Effector memory CD4-positive, alpha-beta T cell (primary cell): ENCODE measurements around the gene FBLN2.

Experiments
- DNase-seq, 3 donors: peaks; one replicate each; pipeline ENCODE4 v3.0.0-alpha.2; 2020
- H3K27ac ChIP-seq: 2 replicates; pipeline ENCODE4 v1.7.0; 2013; ENCODE audit warnings: mild to moderate bottlenecking, low read length, moderate library complexity; ENCODE audit not compliant: insufficient read depth, poor library complexity, severe bottlenecking
- H3K27me3 ChIP-seq: replicated peaks from 2 replicates; pipeline ENCODE4 v1.7.0; 2013; ENCODE audit warnings: mild to moderate bottlenecking, low read length; ENCODE audit not compliant: insufficient read depth, control insufficient read depth, poor library complexity, severe bottlenecking
- H3K36me3 ChIP-seq: 2 replicates; pipeline ENCODE4 v1.7.0; 2013; ENCODE audit warnings: mild to moderate bottlenecking, low read length, moderate library complexity; ENCODE audit not compliant: control insufficient read depth, insufficient read depth
- H3K4me1 ChIP-seq: 2 replicates; pipeline ENCODE4 v1.7.0; 2013; ENCODE audit warnings: low read length, mild to moderate bottlenecking; ENCODE audit not compliant: control insufficient read depth, insufficient read depth, poor library complexity, severe bottlenecking
- H3K4me3 ChIP-seq: 2 replicates; pipeline ENCODE4 v1.7.0; 2013; ENCODE audit warnings: low read length, low read depth, mild to moderate bottlenecking; ENCODE audit not compliant: insufficient read depth, poor library complexity, severe bottlenecking
- H3K9me3 ChIP-seq: 2 replicates; pipeline ENCODE4 v1.7.0; 2013; ENCODE audit warnings: mild to moderate bottlenecking, low read length, moderate library complexity; ENCODE audit not compliant: control insufficient read depth

Gene FBLN2

GRCh38 chr3:13628841-13629551 is 80.1 kb downstream of the FBLN2 start:
- Histone ChIP-seq H3K4me3 (no peak overlapping the region), H3K36me3 (no peaks in the 10 kb centered on the region), H3K9me3 (no peaks in the 10 kb centered on the region), H3K4me1 (no peaks in the 10 kb centered on the region), H3K27ac (no peak overlapping the region), H3K27me3 (no peaks in the 10 kb centered on the region)
- DNase-seq = no peak

GRCh38 chr3:13629644-13630043 is 80.7 kb downstream of the FBLN2 start:
- DNase-seq = no peak
- H3K27ac ChIP-seq = no peak overlapping the region
- no peaks in the 10 kb centered on the region for H3K9me3 ChIP-seq
- no peaks in the 10 kb centered on the region for H3K36me3 ChIP-seq
- no peak overlapping the region for H3K4me3 ChIP-seq
- H3K4me1 ChIP-seq = no peaks in the 10 kb centered on the region
- no peaks in the 10 kb centered on the region for H3K27me3 ChIP-seq

- Histone ChIP-seq H3K4me3 (no peak overlapping the region), H3K4me1 (no peaks in the 10 kb centered on the region), H3K9me3 (no peaks in the 10 kb centered on the region), H3K27ac (no peak overlapping the region), H3K27me3 (no peaks in the 10 kb centered on the region), H3K36me3 (no peaks in the 10 kb centered on the region)
- no peak for DNase-seq
These were observed 82.3 kb downstream of the FBLN2 start for GRCh38 chr3:13631256-13631655.

- no peaks in the 10 kb centered on the region for H3K4me1 ChIP-seq
- no peaks in the 10 kb centered on the region for H3K36me3 ChIP-seq
- H3K9me3 ChIP-seq = no peaks in the 10 kb centered on the region
- no peaks in the 10 kb centered on the region for H3K27me3 ChIP-seq
- H3K27ac ChIP-seq = no peak overlapping the region
- H3K4me3 ChIP-seq = no peak overlapping the region
- DNase-seq = no peak
These were observed 84.3 kb downstream of the FBLN2 start for GRCh38 chr3:13633176-13633575.

- no peaks in the 10 kb centered on the region for H3K36me3 ChIP-seq
- H3K9me3 ChIP-seq = no peaks in the 10 kb centered on the region
- no peak overlapping the region for H3K27ac ChIP-seq
- no peaks in the 10 kb centered on the region for H3K4me1 ChIP-seq
- H3K27me3 ChIP-seq = no peaks in the 10 kb centered on the region
- H3K4me3 ChIP-seq = no peak overlapping the region
- DNase-seq = no peak
These were observed 85.2 kb downstream of the FBLN2 start for GRCh38 chr3:13634151-13634550.

GRCh38 chr3:13634615-13635014 is 85.7 kb downstream of the FBLN2 start:
- H3K4me1 ChIP-seq = no peaks in the 10 kb centered on the region

GRCh38 chr3:13636186-13636585 is 87.3 kb downstream of the FBLN2 start:
- Histone ChIP-seq H3K36me3 (no peaks in the 10 kb centered on the region), H3K4me1 (no peaks in the 10 kb centered on the region)

More at GRCh38 chr3:13634615-13635014, 85.7 kb downstream of the FBLN2 start:
- Histone ChIP-seq H3K27ac (no peak overlapping the region), H3K9me3 (no peaks in the 10 kb centered on the region), H3K27me3 (no peaks in the 10 kb centered on the region), H3K4me3 (no peak overlapping the region), H3K36me3 (no peaks in the 10 kb centered on the region)
- no peak for DNase-seq

GRCh38 chr3:13636874-13637273 is 87.9 kb downstream of the FBLN2 start:
- H3K27ac ChIP-seq = no peak overlapping the region
- H3K4me1 ChIP-seq = no peaks in the 10 kb centered on the region
- no peaks in the 10 kb centered on the region for H3K9me3 ChIP-seq
- no peaks in the 10 kb centered on the region for H3K27me3 ChIP-seq
- DNase-seq = no peak
- H3K36me3 ChIP-seq = no peaks in the 10 kb centered on the region
- H3K4me3 ChIP-seq = no peak overlapping the region

More at GRCh38 chr3:13636186-13636585, 87.3 kb downstream of the FBLN2 start:
- Histone ChIP-seq H3K27ac (no peak overlapping the region), H3K4me3 (no peak overlapping the region), H3K9me3 (no peaks in the 10 kb centered on the region), H3K27me3 (no peaks in the 10 kb centered on the region)
- no peak for DNase-seq

GRCh38 chr3:13637311-13637891 is 88.5 kb downstream of the FBLN2 start:
- Histone ChIP-seq H3K27ac (no peak overlapping the region), H3K4me1 (no peaks in the 10 kb centered on the region), H3K27me3 (no peaks in the 10 kb centered on the region), H3K9me3 (no peaks in the 10 kb centered on the region), H3K4me3 (no peak overlapping the region), H3K36me3 (no peaks in the 10 kb centered on the region)
- DNase-seq = no peak

- Histone ChIP-seq H3K27me3 (no peaks in the 10 kb centered on the region), H3K4me1 (no peaks in the 10 kb centered on the region), H3K36me3 (no peaks in the 10 kb centered on the region), H3K27ac (no peak overlapping the region), H3K9me3 (no peaks in the 10 kb centered on the region), H3K4me3 (no peak overlapping the region)
- DNase-seq = no peak
These were observed 89.0 kb downstream of the FBLN2 start for GRCh38 chr3:13637953-13638352.
